GM21367 (cell line): ENCODE results near the gene KRTAP20-1.

Experiments
- ATAC-seq: cut with Tn5 transposase; IDR thresholded peaks from one replicate; pipeline ENCODE4 v1.9.1; 2021; ENCODE audit not compliant: unreplicated experiment

The KRTAP20-1 gene

GRCh38 chr21:30642564-30642963, 26.3 kb downstream of the KRTAP20-1 start, which contains the start of gene KRTAP20-3:
Gene KRTAP20-3 (plus strand): TSS chr21:30642864.
- ATAC-seq = no peak

DNA sequence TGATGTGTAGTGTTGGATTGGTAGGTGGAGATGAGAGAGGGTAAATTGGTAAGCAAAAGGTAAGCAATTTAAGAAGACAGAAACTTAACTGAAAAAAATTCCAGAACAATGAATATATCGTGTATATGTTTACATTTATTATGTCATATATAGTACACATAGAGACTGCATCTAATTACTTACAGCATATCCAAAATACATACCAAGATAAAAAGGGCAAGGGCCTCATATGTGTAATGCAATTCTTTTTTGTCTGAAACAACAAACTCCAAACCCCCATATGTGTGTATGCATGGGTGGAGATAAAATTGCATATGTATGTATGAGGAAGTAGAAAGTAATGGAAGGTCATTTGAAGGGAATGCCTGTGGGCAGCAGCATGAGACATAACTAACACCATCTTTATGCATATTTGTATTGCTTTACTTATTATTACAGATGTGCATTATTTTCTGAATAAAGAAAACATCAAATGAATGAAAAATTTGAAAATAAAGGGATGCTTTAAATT, 30.7 kb downstream of the KRTAP20-1 start:
- no peak for ATAC-seq

GRCh38 chr21:30652891-30653290, 36.7 kb downstream of the KRTAP20-1 start:
- ATAC-seq = no peak
